DND-41 (cell line): ENCODE measurements around the gene HPCAL1.

Experiments
- CTCF ChIP-seq: IDR thresholded peaks from 2 replicates; pipeline ENCODE4 v1.5.1; 2012; ENCODE audit warnings: borderline replicate concordance, low read length, moderate library complexity, mild to moderate bottlenecking; ENCODE audit not compliant: poor library complexity, severe bottlenecking; ENCODE audit errors: extremely low read depth
- EZH2 ChIP-seq: IDR thresholded peaks from 3 replicates; pipeline ENCODE4 v1.6.1; 2012; ENCODE audit warnings: borderline replicate concordance, low read depth, mild to moderate bottlenecking, moderate library complexity, low read length, inconsistent platforms; ENCODE audit not compliant: severe bottlenecking

DNA sequence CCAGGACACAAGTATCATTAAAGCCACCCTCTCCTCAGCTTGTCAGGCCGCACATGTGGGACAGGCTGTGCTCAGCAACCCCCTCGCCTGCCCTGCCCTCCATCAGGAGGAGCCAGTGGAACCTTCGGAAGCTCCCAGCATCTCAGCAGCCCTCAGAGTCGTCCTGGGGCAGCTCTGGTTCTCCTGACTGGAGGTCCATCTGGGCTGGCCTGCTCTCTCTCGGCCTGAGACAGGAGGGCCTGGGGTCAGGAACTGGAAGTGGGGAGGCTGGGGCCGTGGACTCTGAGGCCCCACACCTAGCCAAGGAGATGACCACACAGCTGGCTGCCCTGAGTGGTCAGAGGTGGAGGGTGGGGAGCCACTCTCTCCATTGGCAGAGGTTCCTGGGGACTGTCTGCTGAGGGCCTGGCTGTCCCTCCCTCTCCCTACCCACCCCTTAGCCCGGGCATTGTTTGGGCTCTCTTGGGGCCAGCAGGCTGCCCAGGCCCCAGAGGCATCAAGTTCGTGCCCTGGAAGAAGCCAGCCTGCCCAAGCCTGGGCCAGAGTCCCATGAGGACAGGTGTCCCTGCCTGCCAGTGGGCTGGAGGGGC lies 122.3 kb downstream of the HPCAL1 start:
- TF ChIP-seq CTCF (no peak), EZH2 (no peak)
